ENCODE measurements around the gene MPRIP.

GRCh38 chr17:17156107-17156506 lies 113.8 kb downstream of the MPRIP start:
- TF ChIP-seq POLR2AphosphoS5 (IDR thresholded peaks at IDR 0.05; ENCODE audit: low read depth, low read length) (no peak), TAF1 (IDR thresholded peaks at IDR 0.05; ENCODE audit: borderline replicate concordance, insufficient read depth, low read length) (no peak), SIN3A (IDR thresholded peaks at IDR 0.05; ENCODE audit: borderline replicate concordance, insufficient read depth, low read length) (no peak), FOXP2 (optimal IDR thresholded peaks at IDR 0.05; ENCODE audit: borderline replicate concordance, extremely low read depth, extremely low read length, insufficient read depth) (no peak)
- TF ChIP-seq, protein P1, sequence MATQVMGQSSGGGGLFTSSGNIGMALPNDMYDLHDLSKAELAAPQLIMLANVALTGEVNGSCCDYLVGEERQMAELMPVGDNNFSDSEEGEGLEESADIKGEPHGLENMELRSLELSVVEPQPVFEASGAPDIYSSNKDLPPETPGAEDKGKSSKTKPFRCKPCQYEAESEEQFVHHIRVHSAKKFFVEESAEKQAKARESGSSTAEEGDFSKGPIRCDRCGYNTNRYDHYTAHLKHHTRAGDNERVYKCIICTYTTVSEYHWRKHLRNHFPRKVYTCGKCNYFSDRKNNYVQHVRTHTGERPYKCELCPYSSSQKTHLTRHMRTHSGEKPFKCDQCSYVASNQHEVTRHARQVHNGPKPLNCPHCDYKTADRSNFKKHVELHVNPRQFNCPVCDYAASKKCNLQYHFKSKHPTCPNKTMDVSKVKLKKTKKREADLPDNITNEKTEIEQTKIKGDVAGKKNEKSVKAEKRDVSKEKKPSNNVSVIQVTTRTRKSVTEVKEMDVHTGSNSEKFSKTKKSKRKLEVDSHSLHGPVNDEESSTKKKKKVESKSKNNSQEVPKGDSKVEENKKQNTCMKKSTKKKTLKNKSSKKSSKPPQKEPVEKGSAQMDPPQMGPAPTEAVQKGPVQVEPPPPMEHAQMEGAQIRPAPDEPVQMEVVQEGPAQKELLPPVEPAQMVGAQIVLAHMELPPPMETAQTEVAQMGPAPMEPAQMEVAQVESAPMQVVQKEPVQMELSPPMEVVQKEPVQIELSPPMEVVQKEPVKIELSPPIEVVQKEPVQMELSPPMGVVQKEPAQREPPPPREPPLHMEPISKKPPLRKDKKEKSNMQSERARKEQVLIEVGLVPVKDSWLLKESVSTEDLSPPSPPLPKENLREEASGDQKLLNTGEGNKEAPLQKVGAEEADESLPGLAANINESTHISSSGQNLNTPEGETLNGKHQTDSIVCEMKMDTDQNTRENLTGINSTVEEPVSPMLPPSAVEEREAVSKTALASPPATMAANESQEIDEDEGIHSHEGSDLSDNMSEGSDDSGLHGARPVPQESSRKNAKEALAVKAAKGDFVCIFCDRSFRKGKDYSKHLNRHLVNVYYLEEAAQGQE (IDR thresholded peaks at IDR 0.05; ENCODE audit: insufficient read depth in 1 of 2, low read depth in 2 of 2, low read length in 2 of 2): no peak
